ENCODE measurements around the gene VMO1. TPM values are rescaled to one million over a fixed set of nuclear protein-coding genes. Genes with fewer than 3 reads are reported as not detected.

Gene VMO1
- polyA plus RNA-seq, 1 of the 3 experiments (the other 2 are of a cell fraction), result 1.3 TPM

- ChIA-PET CTCF (no interaction called here), POLR2A (interaction anchor here (1.2 kb wide), 1 partner anchor 16 kb away, joined by 4 read pairs; the partner anchor contains the start of gene PLD2)
- Histone ChIP-seq H3K9me2 (no peaks in the 10 kb centered on the region), H3K36me3 (replicated peaks in 1 of 2; ENCODE audit: control insufficient read depth in 1 of 2, insufficient read depth in 2 of 2, low read length in 1 of 2) (peaks cover 0 to 4% of the 10 kb centered on the region in 2 experiments), H3K27ac (ENCODE audit: low read depth in 2 of 2, low read length in 1 of 2) (no peak overlapping the region), H3K79me2 (ENCODE audit: insufficient read depth) (no peaks in the 10 kb centered on the region), H3K4me2 (no peak overlapping the region), H3F3A (replicated peaks; ENCODE audit: insufficient read depth) (no peaks in the 10 kb centered on the region), H4K20me1 (ENCODE audit: insufficient read depth) (no peaks in the 10 kb centered on the region), H3K9me3 (no peaks in the 10 kb centered on the region), H3K27me3 (ENCODE audit: insufficient read depth) (no peaks in the 10 kb centered on the region), H2AFZ (ENCODE audit: low read depth) (no peak overlapping the region), H3K4me3 (ENCODE audit: low read depth in 2 of 2, low read length in 1 of 2) (no peak overlapping the region), H3K4me1 (ENCODE audit: control insufficient read depth in 1 of 2, insufficient read depth in 2 of 2, low read depth in 1 of 2, low read length in 1 of 2) (no peaks in the 10 kb centered on the region), H3K9ac (no peak overlapping the region)
- TF ChIP-seq GABPA (IDR thresholded peaks at IDR 0.05; ENCODE audit: low read depth) (no peak), NRF1 (IDR thresholded peaks at IDR 0.05; ENCODE audit: low read depth, low read length) (no peak), EZH2phosphoT487 (IDR thresholded peaks at IDR 0.05; ENCODE audit: borderline replicate concordance, low read depth) (no peak), TAF1 (IDR thresholded peaks at IDR 0.05; ENCODE audit: borderline replicate concordance, low read depth, low read length) (no peak), IRF3 (IDR thresholded peaks at IDR 0.05; ENCODE audit: low read depth, low read length) (no peak), JUND (IDR thresholded peaks at IDR 0.05) (no peak), POLR2AphosphoS5 (IDR thresholded peaks at IDR 0.05; ENCODE audit: low read depth, low read length) (no peak), REST (IDR thresholded peaks at IDR 0.05; ENCODE audit: low read depth, low read length) (no peak), USF2 (IDR thresholded peaks at IDR 0.05; ENCODE audit: borderline replicate concordance, low read depth, low read length) (no peak), RAD21 (IDR thresholded peaks at IDR 0.05; ENCODE audit: low read length) (no peak), FOXJ3 (CRISPR knock-in tag; IDR thresholded peaks at IDR 0.05) (no peak), CTCF (IDR thresholded peaks at IDR 0.05) (no peak), SIN3A (IDR thresholded peaks at IDR 0.05; ENCODE audit: borderline replicate concordance, low read depth, low read length) (no peak), NFIC (IDR thresholded peaks at IDR 0.05; ENCODE audit: borderline replicate concordance) (no peak), TCF12 (IDR thresholded peaks at IDR 0.05) (no peak), PBX3 (IDR thresholded peaks at IDR 0.05) (no peak), FOXM1 (IDR thresholded peaks at IDR 0.05; ENCODE audit: low read depth) (no peak), RFX5 (IDR thresholded peaks at IDR 0.05; ENCODE audit: low read length) (no peak)
- no peak for DNase-seq
- 100% methylated on average over 1 of the region's 3 CpGs for WGBS (ENCODE audit: low lambda C conversion rate)
These were observed 36.7 kb upstream of the VMO1 start for GRCh38 chr17:4822835-4823234.

All from SK-N-SH (cell line).